Nephron progenitor cell (in vitro differentiated cells): ENCODE data around the gene PDK2.

Experiments used
- DNase-seq: peaks from one replicate; pipeline ENCODE4 v3.0.0; 2021
- H3K27ac Mint-ChIP-seq: 2 replicates; pipeline ENCODE4 v1.8.0; 2021; ENCODE audit warnings: mild to moderate bottlenecking, moderate library complexity, mixed read lengths
- H3K27me3 Mint-ChIP-seq: 2 replicates; pipeline ENCODE4 v1.8.0; 2021; ENCODE audit warnings: mild to moderate bottlenecking, low read depth, mixed read lengths; ENCODE audit not compliant: poor library complexity
- H3K36me3 Mint-ChIP-seq: 2 replicates; pipeline ENCODE4 v1.8.0; 2021; ENCODE audit warnings: low read depth, mixed read lengths
- H3K4me1 Mint-ChIP-seq: 2 replicates; pipeline ENCODE4 v1.8.0; 2021; ENCODE audit warnings: mixed read lengths
- H3K4me3 Mint-ChIP-seq: 2 replicates; pipeline ENCODE4 v1.8.0; 2021; ENCODE audit warnings: mild to moderate bottlenecking, moderate library complexity, mixed read lengths
- H3K9me3 Mint-ChIP-seq: 2 replicates; pipeline ENCODE4 v1.8.0; 2021; ENCODE audit warnings: mild to moderate bottlenecking, moderate library complexity, mixed read lengths
- TF ChIP-seq, protein P1 (sequence below): fragments of 200-600 bp; sonication (generic); IDR thresholded peaks from 2 replicates; pipeline ENCODE4 v1.5.0; 2021; ENCODE audit warnings: antibody characterized with exemption

The PDK2 gene

DNA sequence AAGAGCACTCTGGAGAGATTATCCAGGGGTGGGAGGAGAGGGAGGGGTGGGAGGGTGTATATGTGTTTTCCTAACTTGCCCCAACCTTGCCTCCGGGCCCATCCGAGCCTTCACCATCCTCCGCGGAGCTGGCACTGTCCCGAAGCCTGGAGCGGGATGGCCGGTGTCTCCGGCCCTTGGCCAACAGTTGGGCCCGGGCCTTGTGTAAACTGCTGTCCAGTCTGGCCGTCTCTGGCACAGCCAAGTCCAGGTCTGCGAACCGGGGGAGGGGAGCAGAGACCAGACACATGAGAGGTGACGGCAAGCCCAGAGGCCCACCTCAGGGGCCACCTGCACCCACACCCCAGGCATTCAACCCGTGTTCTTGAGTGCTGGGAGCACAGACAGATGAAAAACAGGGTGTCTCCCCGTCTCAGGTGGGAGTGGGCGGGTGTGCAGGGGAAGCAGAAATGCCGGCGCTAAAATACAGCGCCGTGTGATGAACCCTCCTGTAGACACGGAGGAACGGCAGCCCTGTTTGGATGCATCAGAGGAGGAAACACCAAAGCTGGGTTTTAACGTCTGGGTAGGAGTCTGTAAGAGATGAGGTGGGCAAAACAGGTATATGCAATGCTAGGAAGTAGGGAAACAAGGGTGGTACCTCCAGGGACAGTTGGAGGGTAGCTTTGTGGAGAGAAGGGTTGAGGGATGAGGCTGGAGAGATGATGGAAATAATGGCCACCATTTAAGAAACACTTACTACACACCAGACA is 23.1 kb downstream of the PDK2 start:
- Mint-ChIP-seq H3K4me1 (peaks cover 42% of the 10 kb centered on the region), H3K9me3 (no peaks in the 10 kb centered on the region), H3K36me3 (peaks cover 25% of the 10 kb centered on the region), H3K27ac (no peak overlapping the region), H3K27me3 (peaks cover 19% of the 10 kb centered on the region), H3K4me3 (no peak overlapping the region)
- TF ChIP-seq, protein P1, sequence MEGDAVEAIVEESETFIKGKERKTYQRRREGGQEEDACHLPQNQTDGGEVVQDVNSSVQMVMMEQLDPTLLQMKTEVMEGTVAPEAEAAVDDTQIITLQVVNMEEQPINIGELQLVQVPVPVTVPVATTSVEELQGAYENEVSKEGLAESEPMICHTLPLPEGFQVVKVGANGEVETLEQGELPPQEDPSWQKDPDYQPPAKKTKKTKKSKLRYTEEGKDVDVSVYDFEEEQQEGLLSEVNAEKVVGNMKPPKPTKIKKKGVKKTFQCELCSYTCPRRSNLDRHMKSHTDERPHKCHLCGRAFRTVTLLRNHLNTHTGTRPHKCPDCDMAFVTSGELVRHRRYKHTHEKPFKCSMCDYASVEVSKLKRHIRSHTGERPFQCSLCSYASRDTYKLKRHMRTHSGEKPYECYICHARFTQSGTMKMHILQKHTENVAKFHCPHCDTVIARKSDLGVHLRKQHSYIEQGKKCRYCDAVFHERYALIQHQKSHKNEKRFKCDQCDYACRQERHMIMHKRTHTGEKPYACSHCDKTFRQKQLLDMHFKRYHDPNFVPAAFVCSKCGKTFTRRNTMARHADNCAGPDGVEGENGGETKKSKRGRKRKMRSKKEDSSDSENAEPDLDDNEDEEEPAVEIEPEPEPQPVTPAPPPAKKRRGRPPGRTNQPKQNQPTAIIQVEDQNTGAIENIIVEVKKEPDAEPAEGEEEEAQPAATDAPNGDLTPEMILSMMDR: no peak
- DNase-seq: no peak

DNA sequence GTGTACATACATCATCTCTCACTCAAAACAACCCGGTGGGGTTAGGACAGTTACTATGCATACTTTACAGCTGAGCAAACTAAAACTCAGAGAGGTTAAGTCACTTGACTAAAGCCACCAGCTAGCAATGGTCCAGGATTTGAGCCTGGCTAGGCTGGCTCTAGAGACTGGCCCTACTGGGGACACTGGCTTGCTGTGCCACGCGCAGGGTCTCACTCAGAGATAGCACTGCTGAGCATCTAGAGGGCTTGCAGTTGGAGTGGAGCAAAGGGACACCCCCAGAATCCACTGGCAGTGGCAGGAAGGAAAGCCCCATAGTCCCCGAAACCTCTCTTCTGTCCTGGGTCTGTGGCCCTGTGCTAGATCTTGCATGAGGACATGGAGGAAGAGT is 23.7 kb downstream of the PDK2 start:
- peaks cover 19% of the 10 kb centered on the region for H3K27me3 Mint-ChIP-seq
- no peaks in the 10 kb centered on the region for H3K9me3 Mint-ChIP-seq

DNA sequence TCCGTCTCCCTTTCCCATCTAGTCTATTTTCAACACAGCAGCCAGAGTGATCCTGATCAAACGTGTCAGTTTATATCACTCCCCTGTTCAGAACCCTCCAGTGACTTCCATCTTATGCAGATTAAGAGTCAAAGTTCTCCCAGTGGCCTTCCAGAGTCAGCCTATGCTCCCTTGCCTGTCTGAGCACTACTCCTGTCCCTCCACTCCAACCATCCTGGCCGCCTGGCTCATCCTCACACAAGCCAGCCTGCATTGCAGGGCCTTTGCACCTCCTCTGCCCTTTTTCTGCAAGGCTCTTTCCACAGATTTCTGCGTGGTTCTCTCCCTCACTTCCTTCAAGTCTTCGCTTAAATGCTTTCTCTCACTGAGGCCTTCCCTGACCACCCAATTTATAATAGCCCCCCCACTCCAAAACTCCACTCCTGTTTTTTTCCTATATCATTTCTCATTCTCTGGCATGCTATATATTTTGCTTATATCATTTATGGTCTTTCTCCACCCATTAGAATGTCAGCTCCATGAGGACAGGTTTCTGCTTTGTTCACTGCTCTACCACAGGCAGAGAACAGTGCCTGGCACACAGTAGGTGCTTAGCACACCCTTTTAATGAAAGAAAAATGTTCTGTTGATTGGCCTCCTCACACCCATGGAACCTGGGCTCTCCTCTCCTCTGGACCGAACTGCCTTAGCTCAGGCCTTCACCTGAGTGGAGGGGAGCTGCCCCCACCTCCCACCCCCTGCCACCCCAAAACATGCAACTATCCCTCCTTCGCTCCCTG is 25.5 kb downstream of the PDK2 start:
- Mint-ChIP-seq H3K27ac (no peak overlapping the region), H3K36me3 (peaks cover 19% of the 10 kb centered on the region), H3K9me3 (no peaks in the 10 kb centered on the region), H3K4me1 (peaks cover 35% of the 10 kb centered on the region), H3K27me3 (peaks cover 22% of the 10 kb centered on the region), H3K4me3 (no peak overlapping the region)
- no peak for DNase-seq
- TF ChIP-seq, protein P1: no peak

More for the DNA sequence above, 23.7 kb downstream of the PDK2 start:
- no peak for DNase-seq
- Mint-ChIP-seq H3K4me3 (no peak overlapping the region), H3K27ac (no peak overlapping the region), H3K4me1 (peaks cover 42% of the 10 kb centered on the region), H3K36me3 (peaks cover 25% of the 10 kb centered on the region)
- TF ChIP-seq, protein P1: no peak

DNA sequence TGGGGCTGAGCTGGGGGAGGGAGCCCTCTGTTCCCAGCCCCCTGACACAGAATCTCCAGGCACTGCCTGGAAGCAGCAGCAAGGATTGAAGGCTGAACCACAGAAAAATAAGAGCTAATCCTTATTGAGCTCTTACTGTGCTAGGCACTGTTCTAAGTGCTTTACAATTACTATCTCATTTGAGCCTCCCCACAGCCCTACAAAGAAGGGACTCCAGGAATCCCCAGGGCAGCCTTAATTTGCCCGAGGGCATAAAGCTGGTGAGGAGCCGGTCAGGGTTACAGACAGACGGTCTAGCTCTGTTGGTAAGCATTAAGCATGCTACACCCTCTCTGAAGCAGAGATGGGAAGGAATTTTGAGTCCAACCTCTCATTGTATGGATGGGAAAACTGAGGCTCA is 27.8 kb downstream of the PDK2 start:
- H3K4me1 Mint-ChIP-seq: peaks cover 34% of the 10 kb centered on the region
- H3K9me3 Mint-ChIP-seq: no peaks in the 10 kb centered on the region
- peaks cover 18% of the 10 kb centered on the region for H3K36me3 Mint-ChIP-seq
- DNase-seq: no peak
- peaks cover 22% of the 10 kb centered on the region for H3K27me3 Mint-ChIP-seq
- TF ChIP-seq, protein P1: no peak
- H3K4me3 Mint-ChIP-seq: no peak overlapping the region
- peak overlapping the region; percentile 33 for H3K27ac Mint-ChIP-seq

DNA sequence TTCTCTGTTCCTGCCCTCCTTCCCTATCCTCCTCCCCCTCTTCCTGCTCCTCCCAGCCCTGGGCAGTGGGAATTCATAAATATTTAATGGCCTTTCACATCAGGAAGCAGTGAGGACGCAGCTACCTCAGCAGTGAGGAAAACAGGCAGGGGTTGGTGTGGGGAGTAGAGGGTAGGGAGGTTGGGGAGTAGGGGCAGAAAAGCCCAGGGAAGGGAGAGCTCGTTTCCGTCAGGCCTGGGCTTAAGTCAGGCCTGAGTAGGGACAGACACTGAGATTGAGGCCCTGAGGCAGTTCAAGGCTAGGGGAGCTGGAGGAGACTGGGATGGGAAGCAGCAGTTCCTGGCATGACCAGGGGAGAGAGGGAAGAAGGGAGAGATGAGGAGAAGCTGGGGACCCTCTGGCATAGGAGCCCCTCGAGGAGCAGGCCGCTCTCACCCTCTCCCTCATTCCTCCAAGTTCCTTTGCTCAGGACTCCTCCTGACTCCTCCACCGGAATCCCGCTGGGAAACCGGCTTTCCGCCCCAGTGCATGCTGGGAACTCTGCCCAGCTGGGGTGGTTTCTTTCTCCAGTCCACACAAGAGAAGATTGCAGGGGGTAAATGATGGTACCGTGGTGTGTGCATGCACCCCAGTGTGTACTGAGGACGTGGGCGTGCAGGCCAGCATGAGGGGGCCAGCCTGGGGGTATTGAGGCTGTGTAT is 28.6 kb downstream of the PDK2 start:
- DNase-seq: no peak

More for the DNA sequence above, 28.6 kb downstream of the PDK2 start:
- Mint-ChIP-seq H3K9me3 (no peaks in the 10 kb centered on the region), H3K4me3 (no peak overlapping the region), H3K27me3 (peaks cover 23% of the 10 kb centered on the region), H3K27ac (peak overlapping the region; percentile 86), H3K4me1 (peaks cover 36% of the 10 kb centered on the region), H3K36me3 (peaks cover 19% of the 10 kb centered on the region)
- TF ChIP-seq, protein P1: no peak
